T-helper 2 cell treated with Interferon-gamma antibody and Interleukin-4, amounts not matched to agents 100 ng/mL and 5 ng/mL, for 36 hours (primary cell): Measurements from ENCODE around the gene GSK3B. TPM values are rescaled to one million over a fixed set of nuclear protein-coding genes. Genes with fewer than 3 reads are reported as not detected.

Experiments
- intact Hi-C: fragments of 100-400 bp; cut with micrococcal nuclease; formaldehyde crosslinking; loops from one replicate; pipeline ENCODE4 v1.15.1; 2023
- total RNA-seq: library from RNA; stranded (reverse); gene quantifications from 2 replicates; pipeline ENCODE4 v1.2.3, GENCODE V29; 2022

The GSK3B gene
- 37.4 and 40.8 TPM in 2 replicates for total RNA-seq

DNA sequence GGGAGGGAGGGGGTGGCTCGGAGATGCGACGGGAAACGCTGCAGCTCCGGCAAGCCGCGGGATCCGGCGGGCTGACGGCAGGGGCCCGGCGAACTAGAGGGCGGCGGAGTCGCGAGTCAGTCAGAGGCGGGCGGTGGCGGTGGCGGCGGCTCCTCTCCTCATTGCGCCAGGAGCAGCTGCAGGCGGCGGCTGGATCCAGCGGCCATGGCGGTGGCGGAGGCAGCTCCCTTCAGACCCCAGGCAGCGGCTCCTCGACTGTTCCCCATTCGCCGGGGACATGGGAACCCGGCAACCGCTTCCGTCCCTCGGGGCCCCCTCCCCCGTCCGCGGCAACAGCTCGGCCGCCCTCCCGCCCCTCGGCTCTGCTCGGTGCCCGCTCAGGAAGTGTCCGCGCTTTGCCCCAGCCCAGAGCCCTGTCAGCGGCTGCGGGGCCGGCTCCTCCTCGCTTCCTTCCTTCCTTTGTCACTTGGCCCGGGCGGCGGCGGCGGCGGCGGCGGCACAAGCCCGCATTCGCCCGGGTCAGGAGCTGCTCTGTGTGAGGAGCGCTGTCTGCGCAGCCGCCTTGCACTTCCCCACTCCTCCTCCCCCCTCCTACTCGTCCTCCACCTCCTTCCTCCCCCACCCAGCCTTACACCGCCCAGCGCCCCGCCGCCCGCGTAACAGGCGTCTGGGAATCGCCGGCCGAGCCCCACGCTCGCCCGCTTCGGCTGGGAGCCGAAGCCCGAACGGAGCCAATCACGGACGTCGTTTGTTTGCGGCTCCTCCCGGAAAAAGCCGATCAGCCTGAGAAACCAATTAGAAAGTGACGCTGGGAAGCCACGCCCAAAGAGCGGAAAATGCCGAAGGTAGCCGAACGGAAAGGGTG, at the start of gene GSK3B:
TSS of gene GSK3B (minus strand) at position 537 of the 865 bp plus-strand sequence. CDS start 1,013 bp downstream, outside the sequence.
- intact Hi-C loops: loop anchor here (1.0 to 10.0 kb wide), 16 partner anchors 157 to 1741 kb away; partner anchors contain the start of genes ARHGAP31, COX17, EAF2 and GOLGB1

DNA sequence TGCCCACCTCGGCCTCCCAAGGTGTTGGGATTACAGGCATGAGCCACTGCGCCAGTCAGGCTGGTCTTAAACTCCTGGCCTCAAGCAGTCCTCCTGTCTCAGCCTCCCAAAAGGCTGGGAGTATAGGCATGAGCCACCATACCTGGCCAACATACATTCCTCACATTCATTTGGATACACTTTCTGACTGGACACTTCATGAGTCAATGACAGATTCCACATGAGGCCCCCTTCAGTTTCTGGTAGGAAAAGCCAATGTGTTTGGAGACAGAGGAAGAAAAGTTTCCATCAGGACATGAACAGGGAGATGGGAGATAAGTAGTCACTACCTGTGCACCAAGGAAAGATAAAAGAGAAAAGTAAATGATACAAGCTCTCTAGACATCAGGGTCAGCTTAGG, 49.4 kb upstream of the GSK3B start:
- intact Hi-C loops: no loop called here

DNA sequence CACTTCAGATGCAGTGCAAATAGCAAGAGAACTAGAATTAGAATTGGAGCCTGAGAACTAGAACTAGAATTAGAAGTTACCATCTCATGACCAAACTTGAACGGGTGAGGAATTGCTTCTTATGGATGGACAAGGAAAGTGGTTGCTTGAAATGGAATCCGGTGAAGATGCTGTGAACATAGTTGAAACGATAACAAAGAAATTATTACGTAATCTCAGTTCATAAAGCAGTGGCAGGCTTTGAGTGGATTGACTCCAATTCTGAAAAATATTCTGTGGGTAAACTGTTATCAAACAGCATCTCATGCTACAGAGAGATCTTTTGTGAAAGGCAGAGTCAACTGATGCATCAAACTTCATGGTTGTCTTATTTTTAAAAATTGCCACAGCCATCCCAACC, 48.0 kb upstream of the GSK3B start:
- intact Hi-C loops: no loop called here

GRCh38 chr3:120140098-120140742, 46.0 kb upstream of the GSK3B start:
- intact Hi-C loops: no loop called here

- intact Hi-C loops: no loop called here
These were observed 44.9 kb upstream of the GSK3B start for GRCh38 chr3:120139140-120139539.

DNA sequence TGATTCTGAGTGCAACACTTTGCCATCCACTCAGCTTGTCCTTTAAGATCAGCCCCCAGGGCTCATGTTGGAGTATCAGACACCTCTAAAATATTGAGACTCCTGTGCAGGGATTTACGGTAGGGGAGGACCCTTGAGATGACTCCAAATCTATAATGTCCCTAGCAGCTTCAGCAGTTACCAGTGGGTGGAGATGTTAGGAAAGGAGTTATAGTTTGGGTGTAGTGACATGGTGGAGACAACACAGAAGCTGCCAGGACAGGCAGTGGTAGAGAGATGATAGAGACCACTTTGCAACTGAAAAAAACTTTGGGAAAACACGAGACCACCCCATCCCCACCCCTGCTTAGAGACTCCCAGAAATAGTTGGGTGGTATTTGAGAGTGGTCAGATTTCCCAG, 43.3 kb upstream of the GSK3B start:
- intact Hi-C loops: no loop called here

- intact Hi-C loops: no loop called here
These were observed 36.4 kb upstream of the GSK3B start for GRCh38 chr3:120130656-120131055.

GRCh38 chr3:120129718-120130513, 35.7 kb upstream of the GSK3B start:
- intact Hi-C loops: no loop called here

DNA sequence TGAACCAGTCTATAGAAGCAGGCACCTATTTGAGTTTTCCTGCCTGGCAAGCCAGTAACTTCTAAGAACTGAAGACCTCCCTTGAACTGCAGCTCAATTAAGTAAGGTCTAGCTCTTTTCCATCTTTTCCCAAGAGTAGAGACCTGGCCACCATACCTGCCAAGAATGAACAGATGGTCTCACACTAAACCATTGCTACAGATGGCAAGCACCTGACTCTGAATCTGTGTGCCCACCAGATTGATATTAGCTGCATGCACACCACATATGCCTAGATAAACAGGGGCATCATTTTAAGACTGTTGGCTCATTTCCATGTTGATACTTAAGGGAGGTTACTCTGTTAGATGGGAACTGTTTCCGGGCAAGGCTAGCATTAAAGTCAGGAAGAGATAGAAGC, 34.8 kb upstream of the GSK3B start:
- intact Hi-C loops: no loop called here

- intact Hi-C loops: no loop called here
These were observed 31.7 kb upstream of the GSK3B start for GRCh38 chr3:120125992-120126391.

- intact Hi-C loops: no loop called here
These were observed 25.7 kb upstream of the GSK3B start for GRCh38 chr3:120119846-120120510.

- intact Hi-C loops: no loop called here
These were observed 20.7 kb upstream of the GSK3B start for GRCh38 chr3:120114981-120115380.

- intact Hi-C loops: no loop called here
These were observed 20.1 kb upstream of the GSK3B start for GRCh38 chr3:120114376-120114775.

DNA sequence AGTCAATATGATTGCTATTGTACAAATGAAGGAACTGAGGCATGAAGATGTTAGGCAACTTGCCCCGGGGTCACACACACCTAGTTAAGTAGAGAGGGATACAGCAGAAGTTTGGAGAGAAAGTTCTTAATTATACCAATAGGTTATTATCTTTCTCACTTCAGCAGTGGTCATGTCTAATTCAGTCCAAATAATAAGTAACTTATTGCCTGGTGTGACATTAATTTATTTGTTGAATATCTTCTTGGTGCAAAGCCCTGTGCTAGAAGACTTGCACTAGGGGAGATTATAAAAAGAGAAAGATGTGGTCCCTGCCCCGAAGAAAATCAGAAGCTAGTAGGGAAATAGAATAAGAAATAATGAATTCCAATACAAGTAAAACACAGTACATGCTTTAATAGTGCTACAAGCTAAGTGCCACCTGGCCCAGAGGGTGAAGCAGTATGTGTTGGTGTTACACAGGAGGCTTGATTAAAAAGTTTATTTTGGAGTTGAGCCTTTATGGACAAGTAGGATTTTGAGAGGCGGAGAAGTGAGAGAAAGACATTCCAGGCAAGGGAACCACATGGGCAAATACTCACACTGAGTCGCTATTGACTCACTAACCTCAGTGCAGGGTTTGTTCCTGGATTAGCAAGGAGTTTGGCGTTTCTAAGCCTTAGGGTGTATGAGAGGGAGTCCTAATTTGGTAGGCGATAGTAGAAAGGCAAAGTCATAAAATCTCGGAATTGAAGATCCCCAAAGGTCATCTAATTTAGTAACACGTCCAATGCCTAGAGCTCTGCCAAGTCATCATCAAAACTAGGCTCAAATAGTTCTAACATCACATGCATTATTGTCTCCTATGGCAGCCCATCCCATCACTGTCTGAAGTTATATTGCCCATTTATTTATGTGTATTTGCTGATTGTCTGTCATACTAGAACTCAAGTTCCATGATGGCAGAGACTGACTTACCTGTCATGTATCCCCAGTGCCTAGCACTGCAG, 19.2 kb upstream of the GSK3B start:
- intact Hi-C loops: no loop called here

DNA sequence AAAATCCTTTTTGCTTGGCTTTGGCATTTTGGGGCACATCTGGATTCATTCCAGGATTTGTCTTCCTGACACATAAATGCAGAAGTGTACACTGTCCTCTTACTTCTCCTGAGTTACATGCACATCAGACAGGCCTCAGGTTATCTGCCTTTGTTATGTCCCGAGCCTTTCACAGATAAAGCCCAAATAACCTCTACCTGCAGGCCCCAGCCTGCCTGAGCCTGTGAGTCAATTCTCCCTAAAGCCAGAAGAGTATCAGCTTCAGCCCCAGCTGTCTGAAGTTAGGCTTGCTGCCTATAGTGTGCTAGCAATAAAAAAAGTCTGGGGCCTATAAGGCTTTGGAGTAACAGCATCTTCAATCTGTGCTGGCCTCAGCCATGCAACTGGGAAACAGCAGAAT, 17.7 kb upstream of the GSK3B start:
- intact Hi-C loops: no loop called here

GRCh38 chr3:120103276-120103675, 9.0 kb upstream of the GSK3B start:
- intact Hi-C loops: no loop called here

DNA sequence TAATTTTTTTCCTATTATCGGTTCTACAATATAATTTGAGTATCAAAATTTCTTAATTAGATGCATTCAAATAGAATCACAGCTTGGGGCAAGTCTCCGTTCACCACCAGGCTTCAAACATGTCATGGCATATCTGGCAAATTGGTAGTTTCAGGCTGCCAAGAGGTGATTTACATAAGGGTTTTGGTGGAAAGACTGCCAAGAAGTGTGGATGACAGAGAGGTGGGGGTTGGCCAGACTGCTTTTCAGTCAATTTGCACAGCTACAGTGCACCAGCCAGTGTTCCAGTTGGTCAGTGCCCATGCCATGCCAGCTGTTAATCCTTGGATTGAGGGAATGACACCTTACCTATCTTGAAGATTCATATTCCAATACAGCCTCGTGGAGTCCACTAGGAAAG, 8.4 kb upstream of the GSK3B start:
- intact Hi-C loops: no loop called here

GRCh38 chr3:120102232-120102631, 8.0 kb upstream of the GSK3B start:
- intact Hi-C loops: no loop called here

DNA sequence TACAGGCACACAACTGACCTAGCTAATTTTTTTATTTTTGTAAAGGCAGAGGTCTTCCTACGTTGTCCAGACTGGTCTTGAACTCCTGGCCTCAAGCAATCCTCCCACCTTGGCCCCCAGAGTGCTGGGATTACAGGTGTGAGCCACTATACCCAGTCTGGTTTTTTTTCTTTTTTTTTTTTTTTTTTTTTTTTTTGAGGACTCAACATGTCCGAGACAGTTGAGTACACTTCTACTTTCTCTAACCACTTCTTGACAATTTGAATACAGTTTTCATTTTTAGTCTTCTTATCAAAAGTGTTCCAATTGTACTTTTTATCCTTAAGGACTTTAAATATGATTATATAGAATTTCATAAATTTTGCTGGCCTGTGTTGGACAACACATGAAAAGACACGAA, 7.4 kb upstream of the GSK3B start:
- intact Hi-C loops: no loop called here

- intact Hi-C loops: no loop called here
These were observed 6.5 kb upstream of the GSK3B start for GRCh38 chr3:120100711-120101110.
